ENCODE results near the gene CIDEA. TPM values are rescaled to one million over a fixed set of nuclear protein-coding genes. Genes with fewer than 3 reads are reported as not detected.
A peak's percentile ranks its signal among the peaks of the same experiment; 100 is the strongest.
"Not testable (repeated sequence)": the region's sequence is repeated elsewhere in the genome, so short reads cannot be mapped to it uniquely, and the experiment has no call there.

The CIDEA gene
- polyA plus RNA-seq, 3 donors = not detected

DNA sequence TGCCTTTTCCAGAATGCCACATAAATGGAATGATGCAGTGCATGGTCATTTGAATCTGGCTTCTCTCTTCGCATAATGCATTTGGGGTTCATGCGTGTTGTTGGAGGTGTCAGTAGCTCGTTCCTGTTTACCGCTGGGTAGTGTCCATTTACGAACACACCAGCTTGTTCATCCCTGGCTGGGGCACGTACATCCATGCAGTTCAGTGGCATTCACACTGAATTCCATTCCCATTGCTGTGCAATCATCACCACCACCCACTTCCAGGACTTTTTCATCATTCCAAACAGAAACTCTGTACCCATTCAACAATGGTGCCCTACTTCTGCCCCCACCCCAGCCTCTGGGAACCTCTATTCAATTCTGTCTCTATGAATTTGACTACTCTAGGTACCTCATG lies 14.7 kb upstream of the CIDEA start:
- 98% methylated on average over 6 of the region's 6 CpGs for WGBS (ENCODE audit: insufficient coverage)
- no peaks in the 10 kb centered on the region for H3K4me1 ChIP-seq (ENCODE audit: control insufficient read depth in 1 of 2, insufficient read depth in 2 of 2, low read length in 2 of 2)
- TF ChIP-seq, protein P1, sequence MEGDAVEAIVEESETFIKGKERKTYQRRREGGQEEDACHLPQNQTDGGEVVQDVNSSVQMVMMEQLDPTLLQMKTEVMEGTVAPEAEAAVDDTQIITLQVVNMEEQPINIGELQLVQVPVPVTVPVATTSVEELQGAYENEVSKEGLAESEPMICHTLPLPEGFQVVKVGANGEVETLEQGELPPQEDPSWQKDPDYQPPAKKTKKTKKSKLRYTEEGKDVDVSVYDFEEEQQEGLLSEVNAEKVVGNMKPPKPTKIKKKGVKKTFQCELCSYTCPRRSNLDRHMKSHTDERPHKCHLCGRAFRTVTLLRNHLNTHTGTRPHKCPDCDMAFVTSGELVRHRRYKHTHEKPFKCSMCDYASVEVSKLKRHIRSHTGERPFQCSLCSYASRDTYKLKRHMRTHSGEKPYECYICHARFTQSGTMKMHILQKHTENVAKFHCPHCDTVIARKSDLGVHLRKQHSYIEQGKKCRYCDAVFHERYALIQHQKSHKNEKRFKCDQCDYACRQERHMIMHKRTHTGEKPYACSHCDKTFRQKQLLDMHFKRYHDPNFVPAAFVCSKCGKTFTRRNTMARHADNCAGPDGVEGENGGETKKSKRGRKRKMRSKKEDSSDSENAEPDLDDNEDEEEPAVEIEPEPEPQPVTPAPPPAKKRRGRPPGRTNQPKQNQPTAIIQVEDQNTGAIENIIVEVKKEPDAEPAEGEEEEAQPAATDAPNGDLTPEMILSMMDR (IDR thresholded peaks at IDR 0.05) = no peak
- no peak for DNase-seq
- H3K4me1 Mint-ChIP-seq = peaks cover 3% of the 10 kb centered on the region
- no peaks in the 10 kb centered on the region for H3K36me3 ChIP-seq (replicated peaks in 1 of 2; ENCODE audit: control insufficient read depth in 1 of 2, insufficient read depth in 2 of 2, low read length in 2 of 2)
- H3K27me3 ChIP-seq (ENCODE audit: control insufficient read depth in 2 of 2, insufficient read depth in 2 of 2, low read length in 2 of 2) = no peaks in the 10 kb centered on the region
- H3K4me3 Mint-ChIP-seq = no peak overlapping the region
- H3K79me2 ChIP-seq (ENCODE audit: insufficient read depth, low read length) = no peaks in the 10 kb centered on the region
- H3K9me3 Mint-ChIP-seq = peaks cover 0 to 3% (median 0%) of the 10 kb centered on the region in 7 donors
- H3K36me3 Mint-ChIP-seq = no peaks in the 10 kb centered on the region
- H3K4me3 ChIP-seq (replicated peaks in 1 of 3; ENCODE audit: low read depth in 2 of 3, low read length in 3 of 3) = no peak overlapping the region
- no peak overlapping the region for H2AFZ ChIP-seq (ENCODE audit: insufficient read depth, low read depth, low read length, poor library complexity, severe bottlenecking)
- H3K9ac ChIP-seq (ENCODE audit: insufficient read depth, low read length, poor library complexity, severe bottlenecking) = no peak overlapping the region
- peak overlapping the region in 1 of 7 donors; percentile 4 for H3K27ac Mint-ChIP-seq
- no peak overlapping the region for H3K4me2 ChIP-seq (replicated peaks; ENCODE audit: extremely low read depth, low read length, poor library complexity, severe bottlenecking)
- intact Hi-C loops (cut with micrococcal nuclease) = loop anchor here (5.0 to 10.0 kb wide), 4 partner anchors 505 to 587 kb away; no protein-coding TSS in a partner anchor
- no peaks in the 10 kb centered on the region for H4K20me1 ChIP-seq (ENCODE audit: insufficient read depth, low read length)
- no peak overlapping the region for H3K27ac ChIP-seq (ENCODE audit: low read depth in 1 of 2, low read length in 2 of 2)
- H3K9me3 ChIP-seq (replicated peaks in 1 of 2; ENCODE audit: control insufficient read depth in 1 of 2, insufficient read depth in 1 of 2, low read length in 2 of 2) = no peaks in the 10 kb centered on the region
- peaks cover 3 to 19% (median 18%) of the 10 kb centered on the region in 3 donors for H3K27me3 Mint-ChIP-seq (ENCODE audit: low read depth in 3 of 3)

DNA sequence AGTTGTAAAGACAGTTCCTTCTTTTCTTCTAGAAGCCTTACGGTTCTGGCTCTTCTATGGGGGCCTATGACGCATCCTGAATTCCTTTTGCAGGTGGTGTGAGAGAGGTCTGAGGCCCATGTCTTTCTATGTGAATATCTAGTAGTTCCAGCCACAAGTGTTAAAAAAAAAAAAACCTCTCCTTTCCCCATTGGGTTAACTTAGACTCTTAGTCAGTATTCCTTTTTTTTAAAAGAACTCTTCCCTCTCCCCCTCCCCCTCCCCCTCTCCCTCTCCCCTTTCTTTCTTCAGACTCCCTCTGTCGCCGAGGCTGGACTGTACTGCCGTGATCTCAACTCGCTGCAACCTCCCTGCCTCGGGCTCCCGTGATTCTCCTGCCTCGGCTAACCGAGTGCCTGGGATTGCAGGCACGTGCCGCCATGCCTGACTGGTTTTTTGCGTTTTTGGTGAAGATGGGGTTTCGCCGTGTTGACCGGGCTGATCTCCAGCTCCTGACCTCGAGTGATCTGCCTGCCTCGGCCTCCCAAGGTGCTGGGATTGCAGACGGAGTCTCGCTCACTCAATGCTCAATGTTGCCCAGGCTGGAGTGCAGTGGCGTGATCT lies 11.4 kb upstream of the CIDEA start:
- TF ChIP-seq, protein P1 (IDR thresholded peaks at IDR 0.05) = no peak
- Histone ChIP-seq H3K4me3 (replicated peaks in 1 of 3; ENCODE audit: low read depth in 2 of 3, low read length in 3 of 3) (no peak overlapping the region), H3K9ac (ENCODE audit: insufficient read depth, low read length, poor library complexity, severe bottlenecking) (no peak overlapping the region), H3K27me3 (ENCODE audit: control insufficient read depth in 2 of 2, insufficient read depth in 2 of 2, low read length in 2 of 2) (peaks cover 0 to 2% of the 10 kb centered on the region in 2 donors), H2AFZ (ENCODE audit: insufficient read depth, low read depth, low read length, poor library complexity, severe bottlenecking) (no peak overlapping the region), H3K4me1 (ENCODE audit: control insufficient read depth in 1 of 2, insufficient read depth in 2 of 2, low read length in 2 of 2) (no peaks in the 10 kb centered on the region), H3K4me2 (replicated peaks; ENCODE audit: extremely low read depth, low read length, poor library complexity, severe bottlenecking) (no peak overlapping the region), H3K9me3 (replicated peaks in 1 of 2; ENCODE audit: control insufficient read depth in 1 of 2, insufficient read depth in 1 of 2, low read length in 2 of 2) (no peaks in the 10 kb centered on the region), H3K27ac (ENCODE audit: low read depth in 1 of 2, low read length in 2 of 2) (no peak overlapping the region), H4K20me1 (ENCODE audit: insufficient read depth, low read length) (no peaks in the 10 kb centered on the region), H3K79me2 (ENCODE audit: insufficient read depth, low read length) (no peaks in the 10 kb centered on the region), H3K36me3 (replicated peaks in 1 of 2; ENCODE audit: control insufficient read depth in 1 of 2, insufficient read depth in 2 of 2, low read length in 2 of 2) (no peaks in the 10 kb centered on the region)
- Mint-ChIP-seq H3K27me3 (ENCODE audit: low read depth in 3 of 3) (peaks cover 11 to 20% (median 17%) of the 10 kb centered on the region in 3 donors), H3K36me3 (no peaks in the 10 kb centered on the region), H3K27ac (no peak overlapping the region), H3K4me3 (no peak overlapping the region), H3K4me1 (no peaks in the 10 kb centered on the region), H3K9me3 (peaks cover 0 to 3% (median 0%) of the 10 kb centered on the region in 7 donors)
- DNase-seq = no peak
- WGBS (ENCODE audit: insufficient coverage) = 99% methylated on average over 12 of the region's 21 CpGs
- intact Hi-C loops (cut with micrococcal nuclease) = no loop called here

DNA sequence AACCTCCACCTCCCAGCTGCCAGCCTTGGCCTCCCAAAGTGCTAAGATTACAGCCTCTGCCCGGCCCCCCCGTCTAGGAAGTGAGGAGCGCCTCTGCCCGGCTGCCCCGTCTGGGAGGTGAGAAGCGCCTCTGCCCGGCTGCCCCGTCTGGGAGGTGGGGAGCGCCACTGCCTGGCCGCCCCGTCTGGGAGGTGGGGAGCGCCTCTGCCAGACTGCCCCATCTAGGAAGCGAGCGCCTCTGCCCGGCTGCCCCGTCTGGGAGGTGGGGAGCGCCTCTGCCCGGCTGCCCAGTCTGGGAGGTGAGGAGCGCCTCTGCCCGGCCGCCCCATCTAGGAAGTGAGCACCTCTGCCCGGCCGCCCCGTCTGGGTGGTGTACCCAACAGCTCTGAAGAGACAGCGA lies 10.9 kb upstream of the CIDEA start:
- H3K4me3 ChIP-seq (replicated peaks in 1 of 3; ENCODE audit: low read depth in 2 of 3, low read length in 3 of 3); intact Hi-C loops (cut with micrococcal nuclease); H3K79me2 ChIP-seq (ENCODE audit: insufficient read depth, low read length); H3K36me3 Mint-ChIP-seq; H3K4me1 Mint-ChIP-seq; DNase-seq; H2AFZ ChIP-seq (ENCODE audit: insufficient read depth, low read depth, low read length, poor library complexity, severe bottlenecking); H3K27ac Mint-ChIP-seq; H3K4me1 ChIP-seq (ENCODE audit: control insufficient read depth in 1 of 2, insufficient read depth in 2 of 2, low read length in 2 of 2); H3K9me3 Mint-ChIP-seq; H3K27ac ChIP-seq (ENCODE audit: low read depth in 1 of 2, low read length in 2 of 2); H3K4me2 ChIP-seq (replicated peaks; ENCODE audit: extremely low read depth, low read length, poor library complexity, severe bottlenecking); H3K4me3 Mint-ChIP-seq; H4K20me1 ChIP-seq (ENCODE audit: insufficient read depth, low read length); H3K36me3 ChIP-seq (replicated peaks in 1 of 2; ENCODE audit: control insufficient read depth in 1 of 2, insufficient read depth in 2 of 2, low read length in 2 of 2); H3K27me3 ChIP-seq (ENCODE audit: control insufficient read depth in 2 of 2, insufficient read depth in 2 of 2, low read length in 2 of 2); H3K9me3 ChIP-seq (replicated peaks in 1 of 2; ENCODE audit: control insufficient read depth in 1 of 2, insufficient read depth in 1 of 2, low read length in 2 of 2); H3K9ac ChIP-seq (ENCODE audit: insufficient read depth, low read length, poor library complexity, severe bottlenecking): not testable (repeated sequence)
- H3K27me3 Mint-ChIP-seq (ENCODE audit: low read depth in 3 of 3) = peaks cover 12 to 20% (median 18%) of the 10 kb centered on the region in 3 donors
- WGBS (ENCODE audit: insufficient coverage) = 96% methylated on average over 20 of the region's 25 CpGs

Data from CD14-positive monocyte (primary cell).